Thyroid gland (tissue), 4 donors: Measurements from ENCODE around the gene RTL1. TPM values are rescaled to one million over a fixed set of nuclear protein-coding genes. Genes with fewer than 3 reads are reported as not detected.

Experiments used
- DNase-seq, 2 donors: peaks; one replicate each; pipeline ENCODE4 v3.0.0-alpha.2; 2019
- H3K27ac ChIP-seq, 3 donors: fragments of 200-600 bp; sonication (generic); 1 replicate in 2 of 3; 2 replicates in 1 of 3; pipeline ENCODE4 v1.5.1; 2016 to 2019; ENCODE audit warnings: mild to moderate bottlenecking in 1 of 3, moderate library complexity in 1 of 3
- H3K27me3 ChIP-seq: fragments of 200-600 bp; sonication (generic); one replicate; pipeline ENCODE4 v1.5.1; 2019
- H3K36me3 ChIP-seq, 2 donors: fragments of 200-600 bp; sonication (generic); one replicate each; pipeline ENCODE4 v1.5.1; 2016 to 2019
- H3K4me1 ChIP-seq, 2 donors: fragments of 200-600 bp; sonication (generic); one replicate each; pipeline ENCODE4 v1.5.1; 2017 to 2019
- H3K4me3 ChIP-seq, 3 donors: fragments of 200-600 bp; sonication (generic); replicated peaks in 1 of 3; 1 replicate in 2 of 3; 2 replicates in 1 of 3; pipeline ENCODE4 v1.5.1; 2016; ENCODE audit warnings: mild to moderate bottlenecking in 1 of 3
- H3K9me3 ChIP-seq: fragments of 200-600 bp; sonication (generic); one replicate; pipeline ENCODE4 v1.5.1; 2017
- POLR2A ChIP-seq, 2 donors: fragments of 450-650 bp; IDR thresholded peaks; one replicate each; pipeline ENCODE4 v1.6.1; 2017; ENCODE audit warnings: antibody characterized with exemption in 2 of 2, mild to moderate bottlenecking in 2 of 2, moderate library complexity in 1 of 2
- WGBS, 2 donors: methylation state at CpG; one replicate each; pipeline ENCODE4 v1.1.5; 2017; 5-methylcytosine and 5-hydroxymethylcytosine counted together
- intact Hi-C: fragments of 100-400 bp; cut with DNase I; formaldehyde crosslinking; loops from one replicate; pipeline ENCODE4 v1.15.1; 2023
- total RNA-seq, 4 donors: library from RNA; depleted of rRNA; stranded (reverse); fragments of >200 nt; gene quantifications; one replicate each; pipeline ENCODE4 v1.2.3, GENCODE V29; 2016
- TF ChIP-seq, protein P1 (sequence below), 6 experiments: fragments of 200-600 bp in 3 of 6; fragments of 450-650 bp in 3 of 6; sonication (generic) in 3 of 6; IDR thresholded peaks; one replicate each; pipeline ENCODE4 v1.5.1; 2016 to 2019; ENCODE audit warnings: antibody characterized with exemption in 6 of 6, mild to moderate bottlenecking in 2 of 6, inconsistent platforms in 1 of 6, moderate library complexity in 1 of 6

RTL1 gene
- total RNA-seq, 4 donors from 2014 or later, result not detected

DNA sequence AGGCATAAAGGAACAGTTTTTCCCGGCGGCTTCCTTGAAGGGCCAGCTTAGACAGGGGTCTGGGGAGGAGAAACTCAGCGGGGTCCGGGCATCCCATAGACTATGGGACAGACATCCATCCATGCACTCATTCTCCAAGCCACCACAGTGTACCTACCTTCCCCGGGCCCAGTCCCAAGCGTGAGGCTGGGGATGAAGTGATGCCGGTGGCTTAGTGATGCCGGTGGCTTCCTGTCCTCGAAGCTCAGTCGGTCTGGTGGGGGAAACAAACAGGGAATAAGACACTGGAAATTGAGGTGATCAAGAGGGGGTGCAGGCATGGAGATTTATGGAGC lies 421 bp downstream of the RTL1 start:
- Histone ChIP-seq H3K9me3 (no peaks in the 10 kb centered on the region), H3K27me3 (no peaks in the 10 kb centered on the region)

DNA sequence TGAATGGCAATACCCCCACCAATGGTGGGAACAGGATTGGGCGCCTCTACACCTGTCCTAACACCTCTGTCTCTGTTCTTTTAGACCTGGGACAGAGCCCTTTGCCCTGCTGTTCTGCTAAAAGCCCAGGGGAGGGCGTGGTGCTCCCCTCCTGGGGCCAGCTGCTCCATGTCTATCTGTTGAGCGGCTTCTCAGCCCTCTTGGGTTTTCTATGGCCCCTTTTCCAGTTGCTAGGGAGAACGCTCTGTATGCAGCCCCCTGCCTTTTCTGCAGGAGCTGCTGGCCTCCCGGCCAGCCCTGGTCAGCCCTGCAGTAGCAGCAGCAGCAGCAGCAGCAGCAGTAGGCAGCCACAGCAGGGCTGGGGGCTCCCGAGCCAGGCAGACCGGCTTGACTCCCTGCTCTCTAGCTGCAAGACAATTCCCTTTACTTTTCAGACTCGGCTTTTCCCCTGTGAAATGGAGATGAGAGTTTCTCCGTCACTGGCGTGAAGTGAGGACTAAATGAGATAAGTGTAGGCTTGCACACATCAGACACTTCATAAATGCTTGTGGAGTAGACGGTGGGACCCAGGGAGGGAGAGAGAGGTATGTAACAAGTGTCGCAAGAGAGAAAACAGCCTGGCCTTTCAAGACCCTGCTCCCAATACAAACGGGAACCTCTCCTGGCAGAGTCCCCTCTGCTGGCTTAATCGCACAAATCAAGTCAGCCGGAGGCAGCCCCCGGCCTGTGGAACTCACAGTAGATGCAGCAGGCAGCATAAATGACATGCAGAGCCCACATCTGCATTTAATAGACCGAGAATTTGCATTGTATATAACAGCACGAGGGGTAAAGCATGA lies 1.0 kb downstream of the RTL1 start:
- Histone ChIP-seq H3K36me3 (no peaks in the 10 kb centered on the region), H3K9me3 (no peaks in the 10 kb centered on the region), H3K4me1 (no peaks in the 10 kb centered on the region), H3K27me3 (no peaks in the 10 kb centered on the region), H3K4me3 (no peak overlapping the region), H3K27ac (no peak overlapping the region)
- WGBS, 2 donors, result 56% methylated on average over 17 to 18 of the region's 18 CpGs
- intact Hi-C loops, result no loop called here
- TF ChIP-seq, protein P1, sequence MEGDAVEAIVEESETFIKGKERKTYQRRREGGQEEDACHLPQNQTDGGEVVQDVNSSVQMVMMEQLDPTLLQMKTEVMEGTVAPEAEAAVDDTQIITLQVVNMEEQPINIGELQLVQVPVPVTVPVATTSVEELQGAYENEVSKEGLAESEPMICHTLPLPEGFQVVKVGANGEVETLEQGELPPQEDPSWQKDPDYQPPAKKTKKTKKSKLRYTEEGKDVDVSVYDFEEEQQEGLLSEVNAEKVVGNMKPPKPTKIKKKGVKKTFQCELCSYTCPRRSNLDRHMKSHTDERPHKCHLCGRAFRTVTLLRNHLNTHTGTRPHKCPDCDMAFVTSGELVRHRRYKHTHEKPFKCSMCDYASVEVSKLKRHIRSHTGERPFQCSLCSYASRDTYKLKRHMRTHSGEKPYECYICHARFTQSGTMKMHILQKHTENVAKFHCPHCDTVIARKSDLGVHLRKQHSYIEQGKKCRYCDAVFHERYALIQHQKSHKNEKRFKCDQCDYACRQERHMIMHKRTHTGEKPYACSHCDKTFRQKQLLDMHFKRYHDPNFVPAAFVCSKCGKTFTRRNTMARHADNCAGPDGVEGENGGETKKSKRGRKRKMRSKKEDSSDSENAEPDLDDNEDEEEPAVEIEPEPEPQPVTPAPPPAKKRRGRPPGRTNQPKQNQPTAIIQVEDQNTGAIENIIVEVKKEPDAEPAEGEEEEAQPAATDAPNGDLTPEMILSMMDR (IDR thresholded peaks at IDR 0.05), result no peak
- no peak for TF ChIP-seq POLR2A (IDR thresholded peaks at IDR 0.05)
- no peak for DNase-seq

More for the DNA sequence above, 421 bp downstream of the RTL1 start:
- Histone ChIP-seq H3K36me3 (no peaks in the 10 kb centered on the region), H3K4me1 (no peaks in the 10 kb centered on the region), H3K27ac (no peak overlapping the region), H3K4me3 (no peak overlapping the region)
- intact Hi-C loops, result no loop called here
- TF ChIP-seq POLR2A (IDR thresholded peaks at IDR 0.05), result no peak
- TF ChIP-seq, protein P1 (IDR thresholded peaks at IDR 0.05), result no peak
- no peak for DNase-seq
- 71 to 90% methylated on average over 9 to 10 of the region's 10 CpGs for WGBS, 2 donors

DNA sequence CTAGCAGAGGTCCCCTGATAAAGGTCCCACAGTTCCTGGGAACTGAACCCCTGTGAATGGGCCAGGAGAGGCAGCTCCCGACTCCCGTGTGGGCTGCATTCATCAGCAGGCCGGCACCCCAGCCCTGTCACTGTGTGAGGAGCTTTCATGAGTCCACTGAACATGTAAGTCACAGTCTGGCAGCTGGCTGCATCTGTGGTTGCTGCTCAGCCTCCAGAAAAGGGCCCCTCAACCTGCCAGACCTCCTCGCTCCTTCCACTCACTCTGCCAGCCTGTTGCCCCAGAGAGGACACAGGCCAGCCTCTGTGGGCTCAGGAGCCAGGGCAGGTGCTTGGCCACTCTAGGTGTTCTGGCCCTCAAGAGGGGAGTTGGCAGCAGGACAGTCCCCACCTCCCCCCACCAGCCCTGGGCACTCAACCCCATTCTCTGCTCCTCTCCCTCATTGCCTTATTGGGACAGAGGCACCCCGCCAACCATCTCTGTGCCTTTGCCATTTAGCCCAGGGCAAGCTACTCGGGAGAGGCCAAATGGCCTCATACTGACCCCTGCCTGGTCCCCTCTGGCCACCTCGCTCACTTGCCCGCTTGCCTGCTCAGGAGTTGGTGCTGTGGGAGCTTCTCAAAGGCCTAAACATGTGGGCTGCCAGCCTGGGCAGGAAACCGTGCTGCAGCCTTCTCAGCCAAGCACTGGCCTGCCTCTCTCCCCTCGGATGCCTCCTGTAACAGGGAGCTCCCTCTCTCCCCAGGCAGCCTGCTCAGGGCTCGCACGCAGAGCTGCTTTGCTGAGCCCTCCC lies 1.9 kb downstream of the RTL1 start:
- Histone ChIP-seq H3K4me3 (no peak overlapping the region), H3K27ac (no peak overlapping the region), H3K36me3 (no peaks in the 10 kb centered on the region), H3K27me3 (no peaks in the 10 kb centered on the region), H3K4me1 (no peaks in the 10 kb centered on the region), H3K9me3 (no peaks in the 10 kb centered on the region)
- 90 to 92% methylated on average over 10 to 12 of the region's 12 CpGs for WGBS, 2 donors
- no peak for TF ChIP-seq POLR2A (IDR thresholded peaks at IDR 0.05)
- TF ChIP-seq, protein P1 (IDR thresholded peaks at IDR 0.05), result no peak
- intact Hi-C loops, result no loop called here
- DNase-seq, result no peak

DNA sequence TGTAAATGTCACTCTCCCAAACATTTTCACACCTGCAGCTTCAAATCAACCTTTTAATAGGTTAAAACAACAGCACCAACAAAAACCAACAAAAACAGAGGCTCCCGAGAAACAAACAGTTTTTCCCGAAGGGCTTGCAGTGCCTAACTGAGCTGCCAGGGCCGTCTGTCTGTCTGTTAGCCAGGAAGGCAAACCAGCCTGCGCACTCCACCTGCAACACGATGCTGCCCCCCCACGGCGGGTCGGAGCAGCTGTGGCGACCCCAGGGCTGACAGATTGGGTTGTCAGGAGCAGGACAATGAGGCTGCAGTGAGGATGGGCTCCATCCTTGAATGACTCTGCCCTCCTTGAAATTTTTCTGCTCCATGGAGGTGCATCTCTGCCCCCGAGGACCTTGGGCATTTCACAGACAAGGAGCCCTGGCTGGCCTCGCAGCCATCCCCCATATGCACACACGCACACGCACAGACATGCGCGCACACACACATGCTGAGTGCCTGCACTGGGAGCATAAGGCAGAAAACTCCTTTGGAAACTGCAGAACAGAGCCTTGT lies 2.6 kb downstream of the RTL1 start:
- Histone ChIP-seq H3K4me3 (no peak overlapping the region), H3K27ac (no peak overlapping the region), H3K4me1 (no peaks in the 10 kb centered on the region), H3K27me3 (no peaks in the 10 kb centered on the region), H3K36me3 (no peaks in the 10 kb centered on the region), H3K9me3 (no peaks in the 10 kb centered on the region)
- 61 to 63% methylated on average over 12 to 15 of the region's 15 CpGs for WGBS, 2 donors
- intact Hi-C loops, result no loop called here
- DNase-seq, result no peak
- no peak for TF ChIP-seq POLR2A (IDR thresholded peaks at IDR 0.05)
- TF ChIP-seq, protein P1 (IDR thresholded peaks at IDR 0.05), result peak in 1 of 6 experiments; percentile 4
